ENCODE measurements around the gene CEP104. TPM values are rescaled to one million over a fixed set of nuclear protein-coding genes. Genes with fewer than 3 reads are reported as not detected.

Gene CEP104
- total and polyA plus RNA-seq, 2 donors (not counting 1 experiment from before 2014, with no cell fraction given): 25.4 to 28.9 TPM

GRCh38 chr1:3831689-3832088, 25.3 kb downstream of the CEP104 start:
- DNase-seq (ENCODE audit: low read depth in 2 of 2): no peak

GRCh38 chr1:3828391-3828790, 28.6 kb downstream of the CEP104 start:
- Histone ChIP-seq H3K27ac (ENCODE audit: insufficient read depth, low read length) (no peak overlapping the region), H3K4me3 (replicated peaks in 1 of 4; ENCODE audit: control extremely low read depth in 1 of 4, insufficient read depth in 1 of 4, low read depth in 3 of 4, low read length in 4 of 4) (no peak overlapping the region)

More at GRCh38 chr1:3831689-3832088, 25.3 kb downstream of the CEP104 start:
- TF ChIP-seq EZH2 (IDR thresholded peaks at IDR 0.05; ENCODE audit: low read length, missing control alignments) (no peak), CTCF (conservative IDR thresholded peaks at IDR 0.05 in 1 of 2, IDR thresholded peaks at IDR 0.05 in 1 of 2; ENCODE audit: low read depth in 1 of 2, low read length in 2 of 2) (no peak)
- Histone ChIP-seq H3K4me3 (replicated peaks in 1 of 4; ENCODE audit: control extremely low read depth in 1 of 4, insufficient read depth in 1 of 4, low read depth in 3 of 4, low read length in 4 of 4) (no peak overlapping the region), H2AFZ (ENCODE audit: low read length) (no peak overlapping the region), H3K27me3 (ENCODE audit: control insufficient read depth, insufficient read depth, low read length) (no peaks in the 10 kb centered on the region), H3K4me2 (ENCODE audit: extremely low read depth, insufficient read depth, low read length) (no peak overlapping the region), H3K9me3 (ENCODE audit: control insufficient read depth, insufficient read depth, low read depth, low read length) (no peaks in the 10 kb centered on the region), H4K20me1 (ENCODE audit: control insufficient read depth, extremely low read depth, insufficient read depth, low read length) (no peaks in the 10 kb centered on the region), H3K9ac (ENCODE audit: insufficient read depth, low read length) (no peak overlapping the region), H3K79me2 (ENCODE audit: control insufficient read depth, insufficient read depth, low read length) (no peaks in the 10 kb centered on the region), H3K36me3 (ENCODE audit: control insufficient read depth, insufficient read depth, low read length) (peaks cover 12% of the 10 kb centered on the region), H3K27ac (ENCODE audit: insufficient read depth, low read length) (no peak overlapping the region), H3K4me1 (ENCODE audit: control insufficient read depth, extremely low read depth, insufficient read depth, low read length) (no peaks in the 10 kb centered on the region)

GRCh38 chr1:3827813-3828307, 29.2 kb downstream of the CEP104 start:
- Histone ChIP-seq H3K79me2 (ENCODE audit: control insufficient read depth, insufficient read depth, low read length) (no peaks in the 10 kb centered on the region), H3K9ac (ENCODE audit: insufficient read depth, low read length) (no peak overlapping the region), H3K27me3 (ENCODE audit: control insufficient read depth, insufficient read depth, low read length) (no peaks in the 10 kb centered on the region), H3K4me1 (ENCODE audit: control insufficient read depth, extremely low read depth, insufficient read depth, low read length) (no peaks in the 10 kb centered on the region), H3K4me2 (ENCODE audit: extremely low read depth, insufficient read depth, low read length) (no peak overlapping the region), H3K27ac (ENCODE audit: insufficient read depth, low read length) (no peak overlapping the region), H2AFZ (ENCODE audit: low read length) (no peak overlapping the region), H4K20me1 (ENCODE audit: control insufficient read depth, extremely low read depth, insufficient read depth, low read length) (no peaks in the 10 kb centered on the region), H3K4me3 (replicated peaks in 1 of 4; ENCODE audit: control extremely low read depth in 1 of 4, insufficient read depth in 1 of 4, low read depth in 3 of 4, low read length in 4 of 4) (no peak overlapping the region), H3K9me3 (ENCODE audit: control insufficient read depth, insufficient read depth, low read depth, low read length) (no peaks in the 10 kb centered on the region), H3K36me3 (ENCODE audit: control insufficient read depth, insufficient read depth, low read length) (peaks cover 16% of the 10 kb centered on the region)
- TF ChIP-seq EZH2 (IDR thresholded peaks at IDR 0.05; ENCODE audit: low read length, missing control alignments): no peak
- TF ChIP-seq CTCF (conservative IDR thresholded peaks at IDR 0.05 in 1 of 2, IDR thresholded peaks at IDR 0.05 in 1 of 2; ENCODE audit: low read depth in 1 of 2, low read length in 2 of 2): no peak
- DNase-seq (ENCODE audit: low read depth in 2 of 2): peak in 1 of 2 donors; percentile 3

More at GRCh38 chr1:3828391-3828790, 28.6 kb downstream of the CEP104 start:
- Histone ChIP-seq H3K9me3 (ENCODE audit: control insufficient read depth, insufficient read depth, low read depth, low read length) (no peaks in the 10 kb centered on the region), H3K27me3 (ENCODE audit: control insufficient read depth, insufficient read depth, low read length) (no peaks in the 10 kb centered on the region), H3K4me2 (ENCODE audit: extremely low read depth, insufficient read depth, low read length) (no peak overlapping the region), H2AFZ (ENCODE audit: low read length) (no peak overlapping the region), H3K36me3 (ENCODE audit: control insufficient read depth, insufficient read depth, low read length) (peaks cover 14% of the 10 kb centered on the region), H3K9ac (ENCODE audit: insufficient read depth, low read length) (no peak overlapping the region), H3K4me1 (ENCODE audit: control insufficient read depth, extremely low read depth, insufficient read depth, low read length) (no peaks in the 10 kb centered on the region), H4K20me1 (ENCODE audit: control insufficient read depth, extremely low read depth, insufficient read depth, low read length) (no peaks in the 10 kb centered on the region), H3K79me2 (ENCODE audit: control insufficient read depth, insufficient read depth, low read length) (no peaks in the 10 kb centered on the region)
- DNase-seq (ENCODE audit: low read depth in 2 of 2): no peak
- TF ChIP-seq CTCF (conservative IDR thresholded peaks at IDR 0.05 in 1 of 2, IDR thresholded peaks at IDR 0.05 in 1 of 2; ENCODE audit: low read depth in 1 of 2, low read length in 2 of 2): no peak
- no peak for TF ChIP-seq EZH2 (IDR thresholded peaks at IDR 0.05; ENCODE audit: low read length, missing control alignments)

Data from fibroblast of lung (primary cell).